Loucy (cell line): ENCODE measurements around the gene WEE2.

Experiments
- CTCF ChIP-seq: fragments of 200-600 bp; sonication (generic); conservative IDR thresholded peaks from 2 replicates; pipeline ENCODE4 v1.5.1; 2014; ENCODE audit warnings: mild to moderate bottlenecking, antibody characterized with exemption, low read length
- EZH2phosphoT487 ChIP-seq: fragments of 200-600 bp; IDR thresholded peaks from 2 replicates; pipeline ENCODE4 v1.6.1; 2018; ENCODE audit warnings: antibody characterized with exemption, mild to moderate bottlenecking, moderate library complexity, borderline replicate concordance

GRCh38 chr7:141704741-141705140, 3.4 kb upstream of the WEE2 start:
- TF ChIP-seq CTCF (no peak), EZH2phosphoT487 (no peak)
